Central memory CD8-positive, alpha-beta T cell (primary cell): ENCODE results near the gene CD58.
"Not testable (repeated sequence)": the region's sequence is repeated elsewhere in the genome, so short reads cannot be mapped to it uniquely, and the experiment has no call there.

ENCODE experiments used
- ATAC-seq: fragments of 150-1000 bp; cut with Tn5 transposase; replicated peaks from 2 replicates; pipeline ENCODE4 v1.10.0; 2022; ENCODE audit warnings: mild to moderate bottlenecking, moderate FRiP score, moderate number of reproducible peaks; ENCODE audit not compliant: poor library complexity, severe bottlenecking; ENCODE audit errors: extremely low read depth
- DNase-seq, 2 donors: peaks; one replicate each; pipeline ENCODE4 v3.0.0; 2021; ENCODE audit warnings: low spot score in 2 of 2
- H3K27ac Mint-ChIP-seq: one replicate; pipeline ENCODE4 v1.8.0; 2022; ENCODE audit warnings: low read depth, mild to moderate bottlenecking, moderate library complexity, mixed read lengths
- H3K27me3 Mint-ChIP-seq: one replicate; pipeline ENCODE4 v1.8.0; 2022; ENCODE audit warnings: mixed read lengths
- H3K36me3 Mint-ChIP-seq: one replicate; pipeline ENCODE4 v1.8.0; 2022; ENCODE audit warnings: mild to moderate bottlenecking, moderate library complexity, mixed read lengths; ENCODE audit not compliant: insufficient read depth
- H3K4me1 Mint-ChIP-seq: one replicate; pipeline ENCODE4 v1.8.0; 2022; ENCODE audit warnings: mixed read lengths
- H3K4me3 Mint-ChIP-seq: one replicate; pipeline ENCODE4 v1.8.0; 2022; ENCODE audit warnings: mild to moderate bottlenecking, moderate library complexity, mixed read lengths
- H3K9me3 Mint-ChIP-seq: one replicate; pipeline ENCODE4 v1.8.0; 2022; ENCODE audit warnings: mixed read lengths

CD58 gene

GRCh38 chr1:116570358-116571214 lies at the start of gene CD58:
Gene CD58 (minus strand): TSS chr1:116571026. CDS start chr1:116570972, 54 bp downstream.
- H3K4me3 Mint-ChIP-seq: peak within 1 kb of the TSS; percentile 99
- no peaks in the 10 kb centered on the region for H3K27me3 Mint-ChIP-seq
- peak within 1 kb of the TSS; percentile 97 for H3K27ac Mint-ChIP-seq
- peaks cover 17% of the 10 kb centered on the region for H3K36me3 Mint-ChIP-seq
- H3K4me1 Mint-ChIP-seq: peaks cover 63% of the 10 kb centered on the region
- no peaks in the 10 kb centered on the region for H3K9me3 Mint-ChIP-seq
- ATAC-seq: peak; percentile 82
- peak; percentile 60 to 69 for DNase-seq

GRCh38 chr1:116620392-116620791 lies 49.6 kb upstream of the CD58 start:
- not testable (repeated sequence) for DNase-seq, H3K9me3 Mint-ChIP-seq, H3K36me3 Mint-ChIP-seq, H3K4me3 Mint-ChIP-seq, H3K27ac Mint-ChIP-seq, H3K4me1 Mint-ChIP-seq, ATAC-seq
- H3K27me3 Mint-ChIP-seq: peaks cover 47% of the 10 kb centered on the region

GRCh38 chr1:116619106-116619505 lies 48.3 kb upstream of the CD58 start:
- not testable (repeated sequence) for H3K36me3 Mint-ChIP-seq, H3K27ac Mint-ChIP-seq, H3K9me3 Mint-ChIP-seq, H3K4me1 Mint-ChIP-seq, ATAC-seq, H3K4me3 Mint-ChIP-seq, DNase-seq
- H3K27me3 Mint-ChIP-seq: peaks cover 42% of the 10 kb centered on the region

- H3K27me3 Mint-ChIP-seq: peaks cover 42% of the 10 kb centered on the region
- H3K4me3 Mint-ChIP-seq, H3K9me3 Mint-ChIP-seq, H3K27ac Mint-ChIP-seq, DNase-seq, H3K36me3 Mint-ChIP-seq, ATAC-seq, H3K4me1 Mint-ChIP-seq: not testable (repeated sequence)
Measured at GRCh38 chr1:116617808-116618207, 47.0 kb upstream of the CD58 start.

- H3K4me1 Mint-ChIP-seq, ATAC-seq, H3K36me3 Mint-ChIP-seq, H3K9me3 Mint-ChIP-seq, H3K4me3 Mint-ChIP-seq, H3K27ac Mint-ChIP-seq, DNase-seq: not testable (repeated sequence)
- H3K27me3 Mint-ChIP-seq: peaks cover 48% of the 10 kb centered on the region
Measured at GRCh38 chr1:116613825-116614224, 43.0 kb upstream of the CD58 start.

- not testable (repeated sequence) for DNase-seq, H3K36me3 Mint-ChIP-seq, H3K4me3 Mint-ChIP-seq, H3K9me3 Mint-ChIP-seq, H3K27ac Mint-ChIP-seq, ATAC-seq, H3K4me1 Mint-ChIP-seq
- H3K27me3 Mint-ChIP-seq: peaks cover 26% of the 10 kb centered on the region
Measured at GRCh38 chr1:116609801-116610371, 39.1 kb upstream of the CD58 start.

GRCh38 chr1:116608841-116609240 lies 38.0 kb upstream of the CD58 start:
- not testable (repeated sequence) for H3K27ac Mint-ChIP-seq, H3K9me3 Mint-ChIP-seq
- H3K27me3 Mint-ChIP-seq: peaks cover 35% of the 10 kb centered on the region

GRCh38 chr1:116608151-116608550 lies 37.3 kb upstream of the CD58 start:
- not testable (repeated sequence) for ATAC-seq, H3K4me1 Mint-ChIP-seq, H3K4me3 Mint-ChIP-seq, DNase-seq, H3K9me3 Mint-ChIP-seq, H3K27ac Mint-ChIP-seq, H3K36me3 Mint-ChIP-seq
- peaks cover 42% of the 10 kb centered on the region for H3K27me3 Mint-ChIP-seq

More at GRCh38 chr1:116608841-116609240, 38.0 kb upstream of the CD58 start:
- not testable (repeated sequence) for ATAC-seq, H3K36me3 Mint-ChIP-seq, H3K4me3 Mint-ChIP-seq, H3K4me1 Mint-ChIP-seq, DNase-seq

- not testable (repeated sequence) for DNase-seq, H3K9me3 Mint-ChIP-seq, H3K4me1 Mint-ChIP-seq, ATAC-seq, H3K36me3 Mint-ChIP-seq, H3K27ac Mint-ChIP-seq, H3K4me3 Mint-ChIP-seq
- H3K27me3 Mint-ChIP-seq: peaks cover 42% of the 10 kb centered on the region
Measured at GRCh38 chr1:116607463-116607862, 36.6 kb upstream of the CD58 start.

GRCh38 chr1:116606067-116606466 lies 35.2 kb upstream of the CD58 start:
- not testable (repeated sequence) for H3K4me3 Mint-ChIP-seq, DNase-seq, H3K9me3 Mint-ChIP-seq, H3K27ac Mint-ChIP-seq, H3K36me3 Mint-ChIP-seq, H3K4me1 Mint-ChIP-seq
- peak; percentile 43 for ATAC-seq
- peaks cover 33% of the 10 kb centered on the region for H3K27me3 Mint-ChIP-seq

GRCh38 chr1:116605315-116605714 lies 34.5 kb upstream of the CD58 start:
- Mint-ChIP-seq H3K4me3 (no peak overlapping the region), H3K27ac (no peak overlapping the region), H3K9me3 (no peaks in the 10 kb centered on the region), H3K36me3 (no peaks in the 10 kb centered on the region), H3K27me3 (peaks cover 25% of the 10 kb centered on the region), H3K4me1 (no peaks in the 10 kb centered on the region)
- no peak for DNase-seq
- no peak for ATAC-seq

- not testable (repeated sequence) for H3K4me3 Mint-ChIP-seq, DNase-seq, H3K27ac Mint-ChIP-seq, ATAC-seq, H3K36me3 Mint-ChIP-seq, H3K4me1 Mint-ChIP-seq, H3K9me3 Mint-ChIP-seq
- peaks cover 16% of the 10 kb centered on the region for H3K27me3 Mint-ChIP-seq
Measured at GRCh38 chr1:116604408-116604807, 33.6 kb upstream of the CD58 start.

GRCh38 chr1:116603646-116604045 lies 32.8 kb upstream of the CD58 start:
- not testable (repeated sequence) for H3K4me3 Mint-ChIP-seq, H3K27ac Mint-ChIP-seq

More at GRCh38 chr1:116603646-116604045, 32.8 kb upstream of the CD58 start:
- ATAC-seq, H3K4me1 Mint-ChIP-seq, H3K9me3 Mint-ChIP-seq, DNase-seq, H3K36me3 Mint-ChIP-seq: not testable (repeated sequence)
- peaks cover 16% of the 10 kb centered on the region for H3K27me3 Mint-ChIP-seq
